ENCODE measurements around the gene SMC1B.

The SMC1B gene

DNA sequence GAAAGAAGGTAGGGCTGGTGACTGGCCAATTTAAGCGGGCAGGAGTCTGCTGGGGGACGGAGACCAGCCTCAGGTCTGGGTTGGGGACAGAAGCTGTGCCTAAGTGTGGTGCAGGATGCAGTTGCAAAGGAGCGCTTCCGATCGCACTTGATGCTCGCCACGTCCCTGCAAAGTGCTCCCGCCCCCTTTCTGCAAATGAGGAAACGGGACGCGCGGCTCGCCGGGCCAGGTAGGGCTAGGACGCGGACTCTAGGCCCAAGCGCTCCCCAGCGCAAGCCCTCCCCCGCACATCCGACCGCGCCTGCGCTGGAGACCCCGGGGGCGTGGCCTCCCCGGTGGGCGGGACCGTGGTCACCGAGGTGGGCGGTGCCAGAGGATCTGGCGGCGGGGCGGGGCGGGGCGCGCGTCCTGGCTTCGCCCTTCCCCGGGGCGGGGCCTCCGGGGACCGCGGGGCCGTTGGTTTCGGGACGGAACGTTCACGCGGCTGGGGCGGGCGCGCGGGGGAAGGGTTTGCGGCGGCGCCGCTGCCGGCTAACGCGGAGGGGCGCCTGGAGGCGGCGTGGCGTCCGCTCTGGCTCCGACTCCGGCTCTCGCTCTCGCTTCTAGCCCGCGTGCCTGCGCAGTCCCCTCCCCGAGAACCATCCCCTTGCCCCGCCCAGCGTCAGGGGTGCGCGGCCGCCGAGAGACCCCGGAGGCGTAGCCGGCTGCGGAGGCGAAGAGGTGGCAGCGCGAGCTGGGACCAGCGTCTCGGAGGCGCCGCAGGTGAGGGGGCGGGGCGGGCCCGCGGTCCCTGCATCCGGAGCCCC lies 103.8 kb downstream of the SMC1B start, which contains the start of gene FAM118A:
TSS of gene FAM118A (plus strand) at position 513 of the 806 bp plus-strand sequence. CDS start 12,446 bp downstream, outside the sequence.
- peak; percentile 99 for DNase-seq (ENCODE audit: low spot score)
- TF ChIP-seq, protein P1, sequence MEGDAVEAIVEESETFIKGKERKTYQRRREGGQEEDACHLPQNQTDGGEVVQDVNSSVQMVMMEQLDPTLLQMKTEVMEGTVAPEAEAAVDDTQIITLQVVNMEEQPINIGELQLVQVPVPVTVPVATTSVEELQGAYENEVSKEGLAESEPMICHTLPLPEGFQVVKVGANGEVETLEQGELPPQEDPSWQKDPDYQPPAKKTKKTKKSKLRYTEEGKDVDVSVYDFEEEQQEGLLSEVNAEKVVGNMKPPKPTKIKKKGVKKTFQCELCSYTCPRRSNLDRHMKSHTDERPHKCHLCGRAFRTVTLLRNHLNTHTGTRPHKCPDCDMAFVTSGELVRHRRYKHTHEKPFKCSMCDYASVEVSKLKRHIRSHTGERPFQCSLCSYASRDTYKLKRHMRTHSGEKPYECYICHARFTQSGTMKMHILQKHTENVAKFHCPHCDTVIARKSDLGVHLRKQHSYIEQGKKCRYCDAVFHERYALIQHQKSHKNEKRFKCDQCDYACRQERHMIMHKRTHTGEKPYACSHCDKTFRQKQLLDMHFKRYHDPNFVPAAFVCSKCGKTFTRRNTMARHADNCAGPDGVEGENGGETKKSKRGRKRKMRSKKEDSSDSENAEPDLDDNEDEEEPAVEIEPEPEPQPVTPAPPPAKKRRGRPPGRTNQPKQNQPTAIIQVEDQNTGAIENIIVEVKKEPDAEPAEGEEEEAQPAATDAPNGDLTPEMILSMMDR (IDR thresholded peaks at IDR 0.05; ENCODE audit: extremely low read depth, missing control alignments), result no peak

DNA sequence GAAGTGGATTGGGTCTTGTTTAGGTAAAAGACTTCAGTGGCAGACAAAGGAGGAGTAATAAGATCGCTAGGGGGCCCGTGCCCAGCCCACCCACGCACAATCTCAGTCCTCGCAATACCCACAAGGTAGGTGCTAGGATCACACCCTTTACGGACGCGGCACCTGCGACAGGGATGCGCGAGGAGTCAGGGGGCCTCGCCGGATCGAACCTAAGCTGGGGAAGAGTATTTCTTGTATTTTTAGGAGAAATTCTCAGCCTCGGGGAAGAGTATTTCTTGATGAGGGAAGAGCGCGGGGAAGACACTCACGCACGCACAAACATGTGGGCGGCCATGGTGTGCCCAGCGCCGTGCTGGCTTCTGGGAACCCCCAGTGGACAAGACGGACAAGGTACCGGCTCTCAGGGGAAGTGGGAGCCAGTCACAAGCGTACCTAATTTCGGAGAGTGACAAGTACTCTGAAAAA lies 104.4 kb downstream of the SMC1B start:
- TF ChIP-seq, protein P1 (IDR thresholded peaks at IDR 0.05; ENCODE audit: extremely low read depth, missing control alignments), result no peak
- no peak for DNase-seq (ENCODE audit: low spot score)

GRCh38 chr22:45308391-45308956 lies 104.9 kb downstream of the SMC1B start:
- DNase-seq (ENCODE audit: low spot score), result no peak
- TF ChIP-seq, protein P1 (IDR thresholded peaks at IDR 0.05; ENCODE audit: extremely low read depth, missing control alignments), result no peak

- DNase-seq (ENCODE audit: low spot score), result no peak
- TF ChIP-seq, protein P1 (IDR thresholded peaks at IDR 0.05; ENCODE audit: extremely low read depth, missing control alignments), result no peak
Observed at GRCh38 chr22:45306139-45306538, 107.3 kb downstream of the SMC1B start.

GRCh38 chr22:45305456-45306075 lies 107.8 kb downstream of the SMC1B start:
- TF ChIP-seq, protein P1 (IDR thresholded peaks at IDR 0.05; ENCODE audit: extremely low read depth, missing control alignments), result no peak
- no peak for DNase-seq (ENCODE audit: low spot score)

DNA sequence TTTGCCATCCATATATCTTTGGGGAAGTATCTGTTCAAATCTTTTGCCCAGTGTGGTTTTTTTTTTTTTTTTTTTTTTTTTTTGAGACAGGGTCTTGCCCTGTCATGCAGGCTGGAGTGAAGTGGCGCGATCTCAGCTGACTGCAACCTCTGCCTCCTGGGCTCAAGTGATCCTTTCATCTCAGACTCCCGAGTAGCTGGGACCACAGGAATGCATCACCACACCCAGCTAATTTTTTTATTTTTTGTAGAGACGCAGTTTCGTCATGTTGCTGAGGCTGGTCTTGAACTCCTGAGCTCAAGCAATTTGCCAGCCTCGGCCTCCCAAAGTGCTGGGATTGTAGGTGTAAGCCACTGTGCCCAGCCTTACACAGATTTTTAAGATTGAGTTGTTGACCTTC lies 108.4 kb downstream of the SMC1B start:
- DNase-seq (ENCODE audit: low spot score), result no peak
- TF ChIP-seq, protein P1 (IDR thresholded peaks at IDR 0.05; ENCODE audit: extremely low read depth, missing control alignments), result no peak

DNA sequence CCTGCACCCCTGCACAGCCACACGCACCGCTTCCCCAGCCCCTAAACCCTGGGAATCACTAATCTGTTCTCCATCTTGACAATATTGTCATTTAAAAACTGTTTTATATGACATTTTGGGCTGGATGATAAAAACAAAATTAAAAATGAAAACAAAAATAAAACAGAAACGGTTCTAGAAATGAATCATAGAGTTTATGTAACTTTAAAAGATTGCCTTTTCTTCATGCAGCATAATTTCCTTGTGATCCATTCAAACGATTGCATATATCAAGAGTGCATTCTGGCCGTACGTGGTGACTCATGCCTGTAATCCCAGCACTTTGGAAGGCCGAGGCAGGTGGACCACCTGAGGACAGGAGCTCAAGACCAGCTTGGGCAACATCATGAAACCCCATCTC lies 110.2 kb downstream of the SMC1B start:
- TF ChIP-seq, protein P1 (IDR thresholded peaks at IDR 0.05; ENCODE audit: extremely low read depth, missing control alignments), result no peak
- no peak for DNase-seq (ENCODE audit: low spot score)

All from GM20000 (cell line).